WTC11 (cell line): Measurements from ENCODE around the gene ARRB2. TPM values are rescaled to one million over a fixed set of nuclear protein-coding genes. Genes with fewer than 3 reads are reported as not detected.
A peak's percentile ranks its signal among the peaks of the same experiment; 100 is the strongest.

ENCODE experiments used
- ATAC-seq: fragments of 200-7000 bp; cut with Tn5 transposase; 2 replicates; pipeline ENCODE4 v1.10.0; 2021; ENCODE audit warnings: mild to moderate bottlenecking, moderate library complexity
- CTCF ChIA-PET: fragments of 300-600 bp; sonication (Branson Sonifier 250); formaldehyde crosslinking; loops from one replicate; lab custom pipeline; 2021; ENCODE audit warnings: antibody characterized with exemption; lab: Charles Lee
- POLR2A ChIA-PET: fragments of 350-600 bp; sonication (Branson Sonifier 250); formaldehyde crosslinking; loops from one replicate; lab custom pipeline; 2021; ENCODE audit warnings: antibody characterized with exemption; lab: Charles Lee
- DNase-seq: peaks from one replicate; pipeline ENCODE4 v3.0.0; 2021; ENCODE audit warnings: low spot score
- H3K27ac Mint-ChIP-seq: 2 replicates; pipeline ENCODE4 v1.8.0; 2021; ENCODE audit warnings: mixed read lengths
- H3K27me3 Mint-ChIP-seq: 2 replicates; pipeline ENCODE4 v1.8.0; 2021; ENCODE audit warnings: low read depth, mild to moderate bottlenecking, moderate library complexity, mixed read lengths
- H3K36me3 Mint-ChIP-seq: 2 replicates; pipeline ENCODE4 v1.8.0; 2021; ENCODE audit warnings: mixed read lengths
- H3K4me1 Mint-ChIP-seq: 2 replicates; pipeline ENCODE4 v1.8.0; 2022; ENCODE audit warnings: mixed read lengths
- H3K4me3 Mint-ChIP-seq: 2 replicates; pipeline ENCODE4 v1.8.0; 2021; ENCODE audit warnings: mild to moderate bottlenecking, moderate library complexity, mixed read lengths
- H3K9me3 Mint-ChIP-seq: 2 replicates; pipeline ENCODE4 v1.8.0; 2021; ENCODE audit warnings: mixed read lengths
- E2F5 ChIP-seq: sonication (generic); formaldehyde crosslinking; IDR thresholded peaks from 2 replicates; pipeline ENCODE4 v1.8.1; 2022; ENCODE audit warnings: mild to moderate bottlenecking, moderate library complexity, missing genetic modification reagents
- FOXP1 ChIP-seq: sonication (generic); formaldehyde crosslinking; IDR thresholded peaks from 2 replicates; pipeline ENCODE4 v1.8.0; 2022; ENCODE audit warnings: missing genetic modification reagents, mild to moderate bottlenecking, moderate library complexity, borderline replicate concordance
- GABPB1 ChIP-seq: sonication (generic); formaldehyde crosslinking; IDR thresholded peaks from 2 replicates; pipeline ENCODE4 v1.8.1; 2023; ENCODE audit warnings: mild to moderate bottlenecking, missing genetic modification reagents
- KAT7 ChIP-seq: sonication (generic); formaldehyde crosslinking; IDR thresholded peaks from 2 replicates; pipeline ENCODE4 v1.8.1; 2023; ENCODE audit warnings: missing genetic modification reagents, mild to moderate bottlenecking, borderline replicate concordance
- NFE2L1 ChIP-seq: sonication (generic); formaldehyde crosslinking; IDR thresholded peaks from 2 replicates; pipeline ENCODE4 v1.8.1; 2023; ENCODE audit warnings: missing genetic modification reagents
- OVOL2 ChIP-seq: fragments of 250-450 bp; sonication (Bioruptor Pico); IDR thresholded peaks from 2 replicates; pipeline ENCODE4 v1.9.0; 2021; ENCODE audit warnings: mild to moderate bottlenecking, borderline replicate concordance
- RELA ChIP-seq: sonication (generic); formaldehyde crosslinking; IDR thresholded peaks from 2 replicates; pipeline ENCODE4 v1.8.1; 2022; ENCODE audit warnings: missing genetic modification reagents, mild to moderate bottlenecking, borderline replicate concordance
- USF2 ChIP-seq: sonication (generic); formaldehyde crosslinking; IDR thresholded peaks from 2 replicates; pipeline ENCODE4 v1.8.1; 2023; ENCODE audit warnings: mild to moderate bottlenecking, missing genetic modification reagents, moderate library complexity
- ZNF121 ChIP-seq: sonication (generic); formaldehyde crosslinking; IDR thresholded peaks from 2 replicates; pipeline ENCODE4 v1.8.0; 2023; ENCODE audit warnings: missing genetic modification reagents
- total RNA-seq: library from RNA; stranded (reverse); gene quantifications from 3 replicates; pipeline ENCODE4 v1.2.3, GENCODE V29; 2021
- TF ChIP-seq, protein P1 (sequence below): fragments of 250-450 bp; sonication (Bioruptor Pico); IDR thresholded peaks from 2 replicates; pipeline ENCODE4 v1.9.0; 2021; ENCODE audit warnings: mild to moderate bottlenecking, borderline replicate concordance
- TF ChIP-seq, protein P2 (sequence below): sonication (generic); formaldehyde crosslinking; IDR thresholded peaks from 2 replicates; pipeline ENCODE4 v1.8.1; 2023; ENCODE audit warnings: mild to moderate bottlenecking, missing genetic modification reagents, borderline replicate concordance
- TF ChIP-seq, protein P3 (sequence below): sonication (generic); formaldehyde crosslinking; IDR thresholded peaks from 2 replicates; pipeline ENCODE4 v1.8.1; 2023; ENCODE audit warnings: mild to moderate bottlenecking, missing genetic modification reagents
- TF ChIP-seq, protein P4 (sequence below): fragments of 250-450 bp; sonication (Bioruptor Pico); IDR thresholded peaks from 2 replicates; pipeline ENCODE4 v1.8.0; 2021; ENCODE audit warnings: mild to moderate bottlenecking

The ARRB2 gene
- total RNA-seq, 1 experiment from 2014 or later = 87.8 TPM

DNA sequence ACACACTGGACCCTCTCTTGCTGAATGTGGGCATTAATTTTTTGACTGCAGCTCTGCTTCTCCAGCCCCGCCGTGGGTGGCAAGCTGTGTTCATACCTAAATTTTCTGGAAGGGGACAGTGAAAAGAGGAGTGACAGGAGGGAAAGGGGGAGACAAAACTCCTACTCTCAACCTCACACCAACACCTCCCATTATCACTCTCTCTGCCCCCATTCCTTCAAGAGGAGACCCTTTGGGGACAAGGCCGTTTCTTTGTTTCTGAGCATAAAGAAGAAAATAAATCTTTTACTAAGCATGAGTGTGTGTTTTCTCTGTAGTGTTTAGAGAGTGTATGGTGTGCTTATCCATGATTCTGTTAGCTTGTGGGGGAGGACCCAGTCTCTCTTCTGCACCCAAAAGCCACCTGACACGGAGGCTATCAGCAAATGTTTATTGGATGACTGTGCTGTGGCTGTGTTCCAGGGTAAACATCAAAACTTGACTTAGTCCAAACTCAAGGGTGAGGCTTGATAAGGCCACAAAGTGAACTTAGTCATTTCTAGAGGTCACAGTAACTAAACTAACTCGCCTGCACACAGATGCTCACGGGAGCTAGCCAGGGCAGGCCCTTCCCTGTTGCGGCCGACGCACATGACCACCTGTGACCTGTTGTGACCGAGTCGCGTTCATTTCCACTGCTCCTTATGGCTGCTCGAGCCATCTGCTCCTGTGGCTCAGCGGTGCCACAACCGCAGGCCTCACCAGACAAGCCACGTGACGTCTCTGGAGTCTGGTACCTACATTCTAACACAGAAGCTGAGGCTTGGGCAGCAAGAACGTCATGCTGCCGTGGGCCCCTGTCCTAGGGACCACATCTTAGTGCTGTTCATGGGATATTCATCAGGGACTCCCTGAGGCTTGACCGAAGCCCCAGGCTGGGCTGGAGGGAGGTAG lies 11.0 kb downstream of the ARRB2 start:
- DNase-seq = no peak
- no peak for ATAC-seq
- CTCF ChIA-PET = no interaction called here
- no peaks in the 10 kb centered on the region for H3K9me3 Mint-ChIP-seq
- TF ChIP-seq ZNF121 (CRISPR knock-in tag) (no peak), GABPB1 (CRISPR knock-in tag) (peak; percentile 53; the same call in 1 of the 2 replicates)
- TF ChIP-seq, all 79 proteins: peak for 1
- Mint-ChIP-seq H3K27ac (0 out of 2 replicates have a peak overlapping the region, but pooled peaks have one; percentile 7), H3K27me3 (peaks cover 5% of the 10 kb centered on the region; the same call in 1 of the 2 replicates), H3K4me3 (no peak overlapping the region), H3K4me1 (no peaks in the 10 kb centered on the region), H3K36me3 (peaks cover 27% of the 10 kb centered on the region)
- POLR2A ChIA-PET = no interaction called here

GRCh38 chr17:4722678-4723240 lies 12.3 kb downstream of the ARRB2 start:
- CTCF ChIA-PET = no interaction called here
- POLR2A ChIA-PET = no interaction called here

More at GRCh38 chr17:4722678-4723240, 12.3 kb downstream of the ARRB2 start:
- Mint-ChIP-seq H3K36me3 (peaks cover 19% of the 10 kb centered on the region), H3K9me3 (no peaks in the 10 kb centered on the region), H3K27ac (no peak overlapping the region), H3K4me3 (no peak overlapping the region), H3K27me3 (peaks cover 5% of the 10 kb centered on the region; the same call in 1 of the 2 replicates), H3K4me1 (no peaks in the 10 kb centered on the region)
- TF ChIP-seq USF2 (CRISPR knock-in tag) = no peak
- no peak for TF ChIP-seq NFE2L1 (CRISPR knock-in tag)
- TF ChIP-seq RELA (CRISPR knock-in tag) = no peak
- no peak for TF ChIP-seq KAT7 (CRISPR knock-in tag)
- TF ChIP-seq, protein P1, sequence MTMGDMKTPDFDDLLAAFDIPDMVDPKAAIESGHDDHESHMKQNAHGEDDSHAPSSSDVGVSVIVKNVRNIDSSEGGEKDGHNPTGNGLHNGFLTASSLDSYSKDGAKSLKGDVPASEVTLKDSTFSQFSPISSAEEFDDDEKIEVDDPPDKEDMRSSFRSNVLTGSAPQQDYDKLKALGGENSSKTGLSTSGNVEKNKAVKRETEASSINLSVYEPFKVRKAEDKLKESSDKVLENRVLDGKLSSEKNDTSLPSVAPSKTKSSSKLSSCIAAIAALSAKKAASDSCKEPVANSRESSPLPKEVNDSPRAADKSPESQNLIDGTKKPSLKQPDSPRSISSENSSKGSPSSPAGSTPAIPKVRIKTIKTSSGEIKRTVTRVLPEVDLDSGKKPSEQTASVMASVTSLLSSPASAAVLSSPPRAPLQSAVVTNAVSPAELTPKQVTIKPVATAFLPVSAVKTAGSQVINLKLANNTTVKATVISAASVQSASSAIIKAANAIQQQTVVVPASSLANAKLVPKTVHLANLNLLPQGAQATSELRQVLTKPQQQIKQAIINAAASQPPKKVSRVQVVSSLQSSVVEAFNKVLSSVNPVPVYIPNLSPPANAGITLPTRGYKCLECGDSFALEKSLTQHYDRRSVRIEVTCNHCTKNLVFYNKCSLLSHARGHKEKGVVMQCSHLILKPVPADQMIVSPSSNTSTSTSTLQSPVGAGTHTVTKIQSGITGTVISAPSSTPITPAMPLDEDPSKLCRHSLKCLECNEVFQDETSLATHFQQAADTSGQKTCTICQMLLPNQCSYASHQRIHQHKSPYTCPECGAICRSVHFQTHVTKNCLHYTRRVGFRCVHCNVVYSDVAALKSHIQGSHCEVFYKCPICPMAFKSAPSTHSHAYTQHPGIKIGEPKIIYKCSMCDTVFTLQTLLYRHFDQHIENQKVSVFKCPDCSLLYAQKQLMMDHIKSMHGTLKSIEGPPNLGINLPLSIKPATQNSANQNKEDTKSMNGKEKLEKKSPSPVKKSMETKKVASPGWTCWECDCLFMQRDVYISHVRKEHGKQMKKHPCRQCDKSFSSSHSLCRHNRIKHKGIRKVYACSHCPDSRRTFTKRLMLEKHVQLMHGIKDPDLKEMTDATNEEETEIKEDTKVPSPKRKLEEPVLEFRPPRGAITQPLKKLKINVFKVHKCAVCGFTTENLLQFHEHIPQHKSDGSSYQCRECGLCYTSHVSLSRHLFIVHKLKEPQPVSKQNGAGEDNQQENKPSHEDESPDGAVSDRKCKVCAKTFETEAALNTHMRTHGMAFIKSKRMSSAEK (CRISPR knock-in tag) = no peak
- no peak for TF ChIP-seq FOXP1 (CRISPR knock-in tag)
- no peak for TF ChIP-seq OVOL2 (CRISPR knock-in tag)
- TF ChIP-seq, protein P2, sequence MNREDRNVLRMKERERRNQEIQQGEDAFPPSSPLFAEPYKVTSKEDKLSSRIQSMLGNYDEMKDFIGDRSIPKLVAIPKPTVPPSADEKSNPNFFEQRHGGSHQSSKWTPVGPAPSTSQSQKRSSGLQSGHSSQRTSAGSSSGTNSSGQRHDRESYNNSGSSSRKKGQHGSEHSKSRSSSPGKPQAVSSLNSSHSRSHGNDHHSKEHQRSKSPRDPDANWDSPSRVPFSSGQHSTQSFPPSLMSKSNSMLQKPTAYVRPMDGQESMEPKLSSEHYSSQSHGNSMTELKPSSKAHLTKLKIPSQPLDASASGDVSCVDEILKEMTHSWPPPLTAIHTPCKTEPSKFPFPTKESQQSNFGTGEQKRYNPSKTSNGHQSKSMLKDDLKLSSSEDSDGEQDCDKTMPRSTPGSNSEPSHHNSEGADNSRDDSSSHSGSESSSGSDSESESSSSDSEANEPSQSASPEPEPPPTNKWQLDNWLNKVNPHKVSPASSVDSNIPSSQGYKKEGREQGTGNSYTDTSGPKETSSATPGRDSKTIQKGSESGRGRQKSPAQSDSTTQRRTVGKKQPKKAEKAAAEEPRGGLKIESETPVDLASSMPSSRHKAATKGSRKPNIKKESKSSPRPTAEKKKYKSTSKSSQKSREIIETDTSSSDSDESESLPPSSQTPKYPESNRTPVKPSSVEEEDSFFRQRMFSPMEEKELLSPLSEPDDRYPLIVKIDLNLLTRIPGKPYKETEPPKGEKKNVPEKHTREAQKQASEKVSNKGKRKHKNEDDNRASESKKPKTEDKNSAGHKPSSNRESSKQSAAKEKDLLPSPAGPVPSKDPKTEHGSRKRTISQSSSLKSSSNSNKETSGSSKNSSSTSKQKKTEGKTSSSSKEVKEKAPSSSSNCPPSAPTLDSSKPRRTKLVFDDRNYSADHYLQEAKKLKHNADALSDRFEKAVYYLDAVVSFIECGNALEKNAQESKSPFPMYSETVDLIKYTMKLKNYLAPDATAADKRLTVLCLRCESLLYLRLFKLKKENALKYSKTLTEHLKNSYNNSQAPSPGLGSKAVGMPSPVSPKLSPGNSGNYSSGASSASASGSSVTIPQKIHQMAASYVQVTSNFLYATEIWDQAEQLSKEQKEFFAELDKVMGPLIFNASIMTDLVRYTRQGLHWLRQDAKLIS (CRISPR knock-in tag) = no peak
- no peak for TF ChIP-seq E2F5 (CRISPR knock-in tag)
- TF ChIP-seq, protein P3, sequence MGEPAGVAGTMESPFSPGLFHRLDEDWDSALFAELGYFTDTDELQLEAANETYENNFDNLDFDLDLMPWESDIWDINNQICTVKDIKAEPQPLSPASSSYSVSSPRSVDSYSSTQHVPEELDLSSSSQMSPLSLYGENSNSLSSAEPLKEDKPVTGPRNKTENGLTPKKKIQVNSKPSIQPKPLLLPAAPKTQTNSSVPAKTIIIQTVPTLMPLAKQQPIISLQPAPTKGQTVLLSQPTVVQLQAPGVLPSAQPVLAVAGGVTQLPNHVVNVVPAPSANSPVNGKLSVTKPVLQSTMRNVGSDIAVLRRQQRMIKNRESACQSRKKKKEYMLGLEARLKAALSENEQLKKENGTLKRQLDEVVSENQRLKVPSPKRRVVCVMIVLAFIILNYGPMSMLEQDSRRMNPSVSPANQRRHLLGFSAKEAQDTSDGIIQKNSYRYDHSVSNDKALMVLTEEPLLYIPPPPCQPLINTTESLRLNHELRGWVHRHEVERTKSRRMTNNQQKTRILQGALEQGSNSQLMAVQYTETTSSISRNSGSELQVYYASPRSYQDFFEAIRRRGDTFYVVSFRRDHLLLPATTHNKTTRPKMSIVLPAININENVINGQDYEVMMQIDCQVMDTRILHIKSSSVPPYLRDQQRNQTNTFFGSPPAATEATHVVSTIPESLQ (CRISPR knock-in tag) = no peak
- TF ChIP-seq, protein P4, sequence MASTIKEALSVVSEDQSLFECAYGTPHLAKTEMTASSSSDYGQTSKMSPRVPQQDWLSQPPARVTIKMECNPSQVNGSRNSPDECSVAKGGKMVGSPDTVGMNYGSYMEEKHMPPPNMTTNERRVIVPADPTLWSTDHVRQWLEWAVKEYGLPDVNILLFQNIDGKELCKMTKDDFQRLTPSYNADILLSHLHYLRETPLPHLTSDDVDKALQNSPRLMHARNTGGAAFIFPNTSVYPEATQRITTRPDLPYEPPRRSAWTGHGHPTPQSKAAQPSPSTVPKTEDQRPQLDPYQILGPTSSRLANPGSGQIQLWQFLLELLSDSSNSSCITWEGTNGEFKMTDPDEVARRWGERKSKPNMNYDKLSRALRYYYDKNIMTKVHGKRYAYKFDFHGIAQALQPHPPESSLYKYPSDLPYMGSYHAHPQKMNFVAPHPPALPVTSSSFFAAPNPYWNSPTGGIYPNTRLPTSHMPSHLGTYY (CRISPR knock-in tag) = no peak
- no peak for DNase-seq
- no peak for ATAC-seq
